ENCODE measurements around the gene OSM. TPM values are rescaled to one million over a fixed set of nuclear protein-coding genes. Genes with fewer than 3 reads are reported as not detected.
A peak's percentile ranks its signal among the peaks of the same experiment; 100 is the strongest.

The OSM gene
- total and polyA plus RNA-seq, 2 experiments from 2014 or later, result not detected

DNA sequence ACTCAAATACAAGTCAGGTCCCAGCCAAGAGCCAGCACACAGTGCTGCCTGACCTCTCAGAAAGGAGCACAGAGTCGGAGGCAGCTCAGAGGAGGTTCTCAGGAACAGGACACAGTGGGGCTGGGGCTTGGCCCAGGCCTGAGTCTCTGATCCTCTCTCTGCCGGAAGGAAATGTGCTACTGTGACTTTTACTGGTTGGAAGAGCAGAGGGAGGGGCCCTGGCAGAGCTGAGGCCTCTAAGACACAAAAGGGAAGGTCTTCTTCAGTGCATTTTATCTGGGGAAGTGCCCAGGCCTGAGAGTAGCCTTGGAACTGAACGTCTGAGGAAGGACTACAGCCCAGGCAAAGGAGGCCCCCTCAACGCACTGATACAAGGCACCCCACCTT is 38.9 kb upstream of the OSM start:
- in situ Hi-C loops (cut with MboI), result no loop called here
- Histone ChIP-seq H3K27ac (peak overlapping the region; percentile 25), H3K27me3 (replicated peaks; ENCODE audit: insufficient read depth) (no peaks in the 10 kb centered on the region), H3K4me3 (no peak overlapping the region), H3K9me3 (ENCODE audit: low read depth) (no peaks in the 10 kb centered on the region), H3F3A (ENCODE audit: insufficient read depth) (peaks cover 13% of the 10 kb centered on the region), H3K79me2 (ENCODE audit: insufficient read depth) (peaks cover 82% of the 10 kb centered on the region), H3K36me3 (ENCODE audit: low read depth) (0 out of 2 replicates have a peak, but pooled peaks cover 3% of the 10 kb centered on the region), H2AFZ (no peak overlapping the region), H3K4me1 (ENCODE audit: insufficient read depth) (peaks cover 54% of the 10 kb centered on the region), H3K9me2 (ENCODE audit: insufficient read depth) (no peaks in the 10 kb centered on the region), H4K20me1 (ENCODE audit: insufficient read depth) (peaks cover 7% of the 10 kb centered on the region; the same call in 1 of the 2 replicates), H3K4me2 (ENCODE audit: unreplicated experiment) (peak overlapping the region; percentile 31), H3K9ac (no peak overlapping the region)
- 20 to 21% methylated on average over 4 of the region's 4 CpGs for WGBS, 2 experiments (ENCODE audit: low coverage in 1 of 2, low lambda C conversion rate in 2 of 2, missing lambda C conversion rate in 2 of 2)
- no peak for TF ChIP-seq EZH2phosphoT487 (IDR thresholded peaks at IDR 0.05; ENCODE audit: insufficient read depth, low read depth)
- no peak for TF ChIP-seq EZH2 (IDR thresholded peaks at IDR 0.05; ENCODE audit: insufficient read depth, poor library complexity, severe bottlenecking)
- DNase-seq, result peak; percentile 40

DNA sequence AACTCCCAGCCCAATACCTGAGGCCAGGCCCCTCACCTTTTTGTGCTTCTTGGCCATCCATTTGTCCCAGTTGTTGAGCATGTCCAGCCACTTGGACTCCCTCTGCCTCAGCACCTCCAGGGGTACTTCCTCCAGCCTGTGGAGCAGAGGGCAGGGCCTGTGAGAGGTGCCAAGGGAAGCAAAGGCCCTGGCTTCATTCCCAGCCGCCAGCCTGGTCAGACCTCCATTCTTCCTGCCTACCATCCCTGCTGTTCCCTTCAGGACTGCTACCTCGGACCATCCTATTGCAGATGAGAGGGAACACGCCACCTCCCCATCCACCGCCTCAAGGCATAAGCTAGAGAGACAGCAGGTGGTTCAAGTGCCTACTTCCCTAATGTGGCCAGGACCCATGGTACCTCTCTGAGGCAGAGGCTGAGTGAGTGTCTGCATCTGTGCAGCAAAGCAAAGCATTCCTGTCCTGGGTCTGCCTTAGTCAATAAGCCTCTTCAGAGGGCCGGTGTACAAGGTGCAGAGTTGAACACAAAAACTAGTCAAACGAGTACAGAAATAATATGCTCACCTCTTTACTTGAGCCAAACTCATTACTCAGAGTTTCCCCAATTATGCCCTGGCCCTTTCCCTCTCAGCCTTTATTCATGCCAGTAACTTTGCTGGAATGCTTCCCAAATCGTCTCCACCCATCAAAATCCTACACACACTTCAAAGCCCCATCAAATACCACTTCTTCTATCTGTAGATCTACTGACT is 38.0 kb upstream of the OSM start:
- Histone ChIP-seq H3K4me2 (ENCODE audit: unreplicated experiment) (peak overlapping the region; percentile 31), H3K27ac (peak overlapping the region; percentile 25), H3K36me3 (ENCODE audit: low read depth) (0 out of 2 replicates have a peak, but pooled peaks cover 3% of the 10 kb centered on the region), H3K9ac (no peak overlapping the region), H2AFZ (no peak overlapping the region), H4K20me1 (ENCODE audit: insufficient read depth) (peaks cover 7% of the 10 kb centered on the region; the same call in 1 of the 2 replicates), H3K79me2 (ENCODE audit: insufficient read depth) (peaks cover 82% of the 10 kb centered on the region), H3F3A (ENCODE audit: insufficient read depth) (peaks cover 5% of the 10 kb centered on the region), H3K9me3 (ENCODE audit: low read depth) (no peaks in the 10 kb centered on the region), H3K9me2 (ENCODE audit: insufficient read depth) (no peaks in the 10 kb centered on the region), H3K27me3 (replicated peaks; ENCODE audit: insufficient read depth) (no peaks in the 10 kb centered on the region), H3K4me1 (ENCODE audit: insufficient read depth) (peaks cover 46% of the 10 kb centered on the region), H3K4me3 (no peak overlapping the region)
- DNase-seq, result peak; percentile 72
- TF ChIP-seq EZH2phosphoT487 (IDR thresholded peaks at IDR 0.05; ENCODE audit: insufficient read depth, low read depth), result no peak
- in situ Hi-C loops (cut with MboI), result no loop called here
- WGBS, 2 experiments (ENCODE audit: low coverage in 1 of 2, low lambda C conversion rate in 2 of 2, missing lambda C conversion rate in 2 of 2), result 64 to 70% methylated on average over 7 of the region's 7 CpGs

- WGBS, 2 experiments (ENCODE audit: low coverage in 1 of 2, low lambda C conversion rate in 2 of 2, missing lambda C conversion rate in 2 of 2), result 77 to 78% methylated on average over 5 of the region's 5 CpGs
- Histone ChIP-seq H3F3A (ENCODE audit: insufficient read depth) (peaks cover 3% of the 10 kb centered on the region; the same call in 1 of the 2 replicates), H3K9me2 (ENCODE audit: insufficient read depth) (no peaks in the 10 kb centered on the region), H4K20me1 (ENCODE audit: insufficient read depth) (peaks cover 7% of the 10 kb centered on the region; the same call in 1 of the 2 replicates), H2AFZ (no peak overlapping the region), H3K9me3 (ENCODE audit: low read depth) (no peaks in the 10 kb centered on the region), H3K4me2 (ENCODE audit: unreplicated experiment) (no peak overlapping the region), H3K9ac (0 out of 2 replicates have a peak overlapping the region, but pooled peaks have one; percentile 7), H3K27ac (peak overlapping the region; percentile 73), H3K4me1 (ENCODE audit: insufficient read depth) (peaks cover 33% of the 10 kb centered on the region), H3K36me3 (ENCODE audit: low read depth) (0 out of 2 replicates have a peak, but pooled peaks cover 3% of the 10 kb centered on the region), H3K4me3 (no peak overlapping the region), H3K27me3 (replicated peaks; ENCODE audit: insufficient read depth) (no peaks in the 10 kb centered on the region), H3K79me2 (ENCODE audit: insufficient read depth) (peaks cover 63% of the 10 kb centered on the region)
- no peak for TF ChIP-seq EZH2 (IDR thresholded peaks at IDR 0.05; ENCODE audit: insufficient read depth, poor library complexity, severe bottlenecking)
- TF ChIP-seq EZH2phosphoT487 (IDR thresholded peaks at IDR 0.05; ENCODE audit: insufficient read depth, low read depth), result no peak
- no peak for DNase-seq
- in situ Hi-C loops (cut with MboI), result no loop called here
These were observed 36.1 kb upstream of the OSM start for GRCh38 chr22:30302810-30303138.

DNA sequence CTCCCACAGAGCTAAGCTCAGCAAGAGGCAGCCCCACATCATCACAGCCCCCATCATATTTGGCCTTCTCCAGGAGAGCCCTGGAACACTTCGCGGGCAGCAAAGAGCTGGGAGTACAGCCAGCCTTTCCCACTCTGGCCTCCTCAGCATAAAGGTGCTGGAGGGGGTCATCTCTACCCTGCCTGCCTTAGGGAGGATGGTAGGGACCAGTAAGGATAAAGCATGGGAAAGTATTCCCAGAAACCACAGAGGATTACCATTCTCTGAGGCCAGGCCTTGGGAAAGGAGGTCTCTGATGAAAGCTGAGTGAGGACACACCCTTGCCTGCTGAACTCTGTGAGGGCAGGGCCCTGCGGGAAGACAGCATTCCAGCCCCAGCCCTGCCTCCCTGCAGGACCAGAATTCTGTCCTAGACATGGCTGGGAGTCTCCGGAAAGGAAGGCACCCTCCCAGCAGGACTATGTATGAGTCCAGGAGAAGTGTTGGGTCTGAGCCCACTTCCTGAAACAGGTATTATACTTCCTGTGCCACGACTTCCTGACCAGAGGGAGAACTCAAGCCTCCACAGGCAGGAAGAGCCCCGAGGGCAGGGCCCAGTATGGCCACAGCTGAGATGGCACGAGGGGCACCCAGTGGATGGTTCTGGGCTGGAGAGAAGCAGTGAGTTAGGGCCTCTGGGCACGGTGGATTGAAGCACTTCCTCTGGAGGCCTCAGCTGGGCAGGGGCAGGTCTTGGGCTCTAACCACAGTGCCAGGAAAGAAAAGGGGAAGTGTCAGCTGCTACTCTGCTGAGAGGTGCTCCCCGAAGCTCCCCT is 35.6 kb upstream of the OSM start:
- peaks cover 3% of the 10 kb centered on the region; the same call in 1 of the 2 replicates for H3F3A ChIP-seq (ENCODE audit: insufficient read depth)
- H3K4me1 ChIP-seq (ENCODE audit: insufficient read depth), result peaks cover 33% of the 10 kb centered on the region
- TF ChIP-seq EZH2phosphoT487 (IDR thresholded peaks at IDR 0.05; ENCODE audit: insufficient read depth, low read depth), result no peak
- no peak for TF ChIP-seq EZH2 (IDR thresholded peaks at IDR 0.05; ENCODE audit: insufficient read depth, poor library complexity, severe bottlenecking)
- H3K9me3 ChIP-seq (ENCODE audit: low read depth), result no peaks in the 10 kb centered on the region
- in situ Hi-C loops (cut with MboI), result no loop called here
- H3K36me3 ChIP-seq (ENCODE audit: low read depth), result 0 out of 2 replicates have a peak, but pooled peaks cover 3% of the 10 kb centered on the region
- H3K9ac ChIP-seq, result peak overlapping the region; percentile 41
- WGBS, 2 experiments (ENCODE audit: low coverage in 1 of 2, low lambda C conversion rate in 2 of 2, missing lambda C conversion rate in 2 of 2), result 56 to 60% methylated on average over 9 of the region's 9 CpGs
- no peaks in the 10 kb centered on the region for H3K27me3 ChIP-seq (replicated peaks; ENCODE audit: insufficient read depth)
- no peak overlapping the region for H3K4me3 ChIP-seq
- H2AFZ ChIP-seq, result no peak overlapping the region
- H3K9me2 ChIP-seq (ENCODE audit: insufficient read depth), result no peaks in the 10 kb centered on the region
- H3K27ac ChIP-seq, result peak overlapping the region; percentile 73
- peak; percentile 82 for DNase-seq
- H4K20me1 ChIP-seq (ENCODE audit: insufficient read depth), result peaks cover 7% of the 10 kb centered on the region; the same call in 1 of the 2 replicates
- H3K4me2 ChIP-seq (ENCODE audit: unreplicated experiment), result peak overlapping the region; percentile 14
- peaks cover 57% of the 10 kb centered on the region for H3K79me2 ChIP-seq (ENCODE audit: insufficient read depth)
